ENCODE data around the gene DAP. TPM values are rescaled to one million over a fixed set of nuclear protein-coding genes. Genes with fewer than 3 reads are reported as not detected.

DAP gene
- total and polyA plus RNA-seq, 2 experiments from 2014 or later: 35.7 to 37.6 TPM

DNA sequence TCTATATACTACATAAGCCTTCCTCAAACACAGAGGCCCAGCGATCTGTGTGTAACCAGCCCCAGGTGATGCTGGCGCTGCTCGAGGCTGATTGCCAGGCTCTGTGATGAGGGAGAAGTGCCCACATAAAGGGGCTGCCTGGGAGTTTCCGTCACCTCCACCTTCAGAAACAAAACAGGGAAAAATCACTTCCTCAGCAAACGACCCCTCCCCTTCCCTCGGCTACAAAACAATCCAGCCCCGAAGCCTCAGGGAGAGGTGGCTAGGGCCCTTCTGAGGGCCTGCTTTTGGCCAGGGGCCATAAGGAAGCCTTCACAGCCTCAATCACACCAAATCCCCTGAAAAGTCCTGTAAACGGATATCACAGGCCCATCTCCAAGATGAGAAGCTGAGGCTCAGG lies 51.1 kb downstream of the DAP start:
- H3K4me3 Mint-ChIP-seq: no peak overlapping the region
- Histone ChIP-seq H3K36me3 (ENCODE audit: insufficient read depth) (no peaks in the 10 kb centered on the region), H3K4me3 (no peak overlapping the region), H3F3A (replicated peaks; ENCODE audit: low read depth) (no peaks in the 10 kb centered on the region), H4K20me1 (replicated peaks; ENCODE audit: insufficient read depth) (peaks cover 6% of the 10 kb centered on the region; the same call in 1 of the 2 replicates), H3K4me1 (ENCODE audit: insufficient read depth) (peaks cover 6% of the 10 kb centered on the region; the same call in 1 of the 2 replicates), H2AFZ (no peak overlapping the region), H3K79me2 (replicated peaks; ENCODE audit: insufficient read depth) (no peaks in the 10 kb centered on the region; the same call in 1 of the 2 replicates), H3K27me3 (ENCODE audit: insufficient read depth) (no peaks in the 10 kb centered on the region), H3K27ac (ENCODE audit: low read depth) (no peak overlapping the region), H3K9me2 (ENCODE audit: insufficient read depth) (no peaks in the 10 kb centered on the region; the same call in 1 of the 2 replicates), H3K4me2 (no peak overlapping the region)
- peak; percentile 34 for ATAC-seq
- H3K27me3 Mint-ChIP-seq (ENCODE audit: insufficient read depth, low read depth, poor library complexity): peaks cover 12% of the 10 kb centered on the region
- DNase-seq (ENCODE audit: low spot score): no peak
- no peaks in the 10 kb centered on the region; the same call in 2 of the 3 replicates for H3K9me3 Mint-ChIP-seq
- H3K27ac Mint-ChIP-seq: no peak overlapping the region
- H3K36me3 Mint-ChIP-seq (ENCODE audit: low read depth): peaks cover 3% of the 10 kb centered on the region; the same call in 2 of the 3 replicates
- peaks cover 32% of the 10 kb centered on the region for H3K4me1 Mint-ChIP-seq
- TF ChIP-seq ZNF331 (CRISPR knock-in tag; IDR thresholded peaks at IDR 0.05; ENCODE audit: low read depth): no peak
- no peak for TF ChIP-seq EZH2phosphoT487 (IDR thresholded peaks at IDR 0.05; ENCODE audit: unreplicated experiment)
- no peak for TF ChIP-seq STAT1 (IDR thresholded peaks at IDR 0.05; ENCODE audit: unreplicated experiment)
- no peak for TF ChIP-seq ZNF114 (CRISPR knock-in tag; IDR thresholded peaks at IDR 0.05)
- TF ChIP-seq EZH2 (IDR thresholded peaks at IDR 0.05; ENCODE audit: low read depth, unreplicated experiment): no peak

DNA sequence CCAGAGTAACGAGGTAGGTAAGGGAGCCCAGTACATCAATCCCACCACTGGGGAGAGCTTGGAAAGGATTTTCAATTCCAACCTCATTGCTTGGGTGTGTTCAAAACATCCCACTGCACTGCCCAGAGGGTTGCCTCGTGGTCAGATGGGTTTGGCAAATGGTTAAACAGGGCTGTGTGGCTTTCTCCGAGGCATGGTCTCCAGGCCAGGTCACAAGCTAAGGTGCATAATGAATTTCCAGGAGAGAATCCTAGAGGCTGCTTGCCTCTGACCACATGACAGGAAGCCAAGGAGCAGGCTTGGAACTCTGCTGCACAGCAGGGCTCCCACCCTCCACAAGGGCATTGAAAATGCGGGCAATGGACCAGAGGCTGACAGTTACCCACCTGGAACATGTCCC lies 51.6 kb downstream of the DAP start:
- H3K27ac Mint-ChIP-seq: no peak overlapping the region
- H3K9me3 Mint-ChIP-seq: no peaks in the 10 kb centered on the region; the same call in 2 of the 3 replicates
- Histone ChIP-seq H2AFZ (no peak overlapping the region), H4K20me1 (replicated peaks; ENCODE audit: insufficient read depth) (peaks cover 3% of the 10 kb centered on the region; the same call in 1 of the 2 replicates), H3K9me2 (ENCODE audit: insufficient read depth) (no peaks in the 10 kb centered on the region; the same call in 1 of the 2 replicates), H3K4me2 (no peak overlapping the region), H3F3A (replicated peaks; ENCODE audit: low read depth) (no peaks in the 10 kb centered on the region), H3K27me3 (ENCODE audit: insufficient read depth) (no peaks in the 10 kb centered on the region), H3K4me1 (ENCODE audit: insufficient read depth) (peaks cover 6% of the 10 kb centered on the region), H3K79me2 (replicated peaks; ENCODE audit: insufficient read depth) (no peaks in the 10 kb centered on the region; the same call in 1 of the 2 replicates), H3K4me3 (no peak overlapping the region), H3K27ac (ENCODE audit: low read depth) (no peak overlapping the region), H3K36me3 (ENCODE audit: insufficient read depth) (no peaks in the 10 kb centered on the region)
- peak; percentile 19; the same call in 2 of the 3 replicates for ATAC-seq
- peaks cover 37% of the 10 kb centered on the region for H3K4me1 Mint-ChIP-seq
- DNase-seq (ENCODE audit: low spot score): no peak
- peaks cover 12% of the 10 kb centered on the region for H3K27me3 Mint-ChIP-seq (ENCODE audit: insufficient read depth, low read depth, poor library complexity)
- H3K4me3 Mint-ChIP-seq: no peak overlapping the region
- no peaks in the 10 kb centered on the region for H3K36me3 Mint-ChIP-seq (ENCODE audit: low read depth)
- TF ChIP-seq, protein P1, sequence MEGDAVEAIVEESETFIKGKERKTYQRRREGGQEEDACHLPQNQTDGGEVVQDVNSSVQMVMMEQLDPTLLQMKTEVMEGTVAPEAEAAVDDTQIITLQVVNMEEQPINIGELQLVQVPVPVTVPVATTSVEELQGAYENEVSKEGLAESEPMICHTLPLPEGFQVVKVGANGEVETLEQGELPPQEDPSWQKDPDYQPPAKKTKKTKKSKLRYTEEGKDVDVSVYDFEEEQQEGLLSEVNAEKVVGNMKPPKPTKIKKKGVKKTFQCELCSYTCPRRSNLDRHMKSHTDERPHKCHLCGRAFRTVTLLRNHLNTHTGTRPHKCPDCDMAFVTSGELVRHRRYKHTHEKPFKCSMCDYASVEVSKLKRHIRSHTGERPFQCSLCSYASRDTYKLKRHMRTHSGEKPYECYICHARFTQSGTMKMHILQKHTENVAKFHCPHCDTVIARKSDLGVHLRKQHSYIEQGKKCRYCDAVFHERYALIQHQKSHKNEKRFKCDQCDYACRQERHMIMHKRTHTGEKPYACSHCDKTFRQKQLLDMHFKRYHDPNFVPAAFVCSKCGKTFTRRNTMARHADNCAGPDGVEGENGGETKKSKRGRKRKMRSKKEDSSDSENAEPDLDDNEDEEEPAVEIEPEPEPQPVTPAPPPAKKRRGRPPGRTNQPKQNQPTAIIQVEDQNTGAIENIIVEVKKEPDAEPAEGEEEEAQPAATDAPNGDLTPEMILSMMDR (conservative IDR thresholded peaks at IDR 0.05; ENCODE audit: low read depth in 2 of 2): no peak
- TF ChIP-seq, protein P2, sequence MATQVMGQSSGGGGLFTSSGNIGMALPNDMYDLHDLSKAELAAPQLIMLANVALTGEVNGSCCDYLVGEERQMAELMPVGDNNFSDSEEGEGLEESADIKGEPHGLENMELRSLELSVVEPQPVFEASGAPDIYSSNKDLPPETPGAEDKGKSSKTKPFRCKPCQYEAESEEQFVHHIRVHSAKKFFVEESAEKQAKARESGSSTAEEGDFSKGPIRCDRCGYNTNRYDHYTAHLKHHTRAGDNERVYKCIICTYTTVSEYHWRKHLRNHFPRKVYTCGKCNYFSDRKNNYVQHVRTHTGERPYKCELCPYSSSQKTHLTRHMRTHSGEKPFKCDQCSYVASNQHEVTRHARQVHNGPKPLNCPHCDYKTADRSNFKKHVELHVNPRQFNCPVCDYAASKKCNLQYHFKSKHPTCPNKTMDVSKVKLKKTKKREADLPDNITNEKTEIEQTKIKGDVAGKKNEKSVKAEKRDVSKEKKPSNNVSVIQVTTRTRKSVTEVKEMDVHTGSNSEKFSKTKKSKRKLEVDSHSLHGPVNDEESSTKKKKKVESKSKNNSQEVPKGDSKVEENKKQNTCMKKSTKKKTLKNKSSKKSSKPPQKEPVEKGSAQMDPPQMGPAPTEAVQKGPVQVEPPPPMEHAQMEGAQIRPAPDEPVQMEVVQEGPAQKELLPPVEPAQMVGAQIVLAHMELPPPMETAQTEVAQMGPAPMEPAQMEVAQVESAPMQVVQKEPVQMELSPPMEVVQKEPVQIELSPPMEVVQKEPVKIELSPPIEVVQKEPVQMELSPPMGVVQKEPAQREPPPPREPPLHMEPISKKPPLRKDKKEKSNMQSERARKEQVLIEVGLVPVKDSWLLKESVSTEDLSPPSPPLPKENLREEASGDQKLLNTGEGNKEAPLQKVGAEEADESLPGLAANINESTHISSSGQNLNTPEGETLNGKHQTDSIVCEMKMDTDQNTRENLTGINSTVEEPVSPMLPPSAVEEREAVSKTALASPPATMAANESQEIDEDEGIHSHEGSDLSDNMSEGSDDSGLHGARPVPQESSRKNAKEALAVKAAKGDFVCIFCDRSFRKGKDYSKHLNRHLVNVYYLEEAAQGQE (IDR thresholded peaks at IDR 0.05; ENCODE audit: unreplicated experiment): no peak
- TF ChIP-seq, protein P3, sequence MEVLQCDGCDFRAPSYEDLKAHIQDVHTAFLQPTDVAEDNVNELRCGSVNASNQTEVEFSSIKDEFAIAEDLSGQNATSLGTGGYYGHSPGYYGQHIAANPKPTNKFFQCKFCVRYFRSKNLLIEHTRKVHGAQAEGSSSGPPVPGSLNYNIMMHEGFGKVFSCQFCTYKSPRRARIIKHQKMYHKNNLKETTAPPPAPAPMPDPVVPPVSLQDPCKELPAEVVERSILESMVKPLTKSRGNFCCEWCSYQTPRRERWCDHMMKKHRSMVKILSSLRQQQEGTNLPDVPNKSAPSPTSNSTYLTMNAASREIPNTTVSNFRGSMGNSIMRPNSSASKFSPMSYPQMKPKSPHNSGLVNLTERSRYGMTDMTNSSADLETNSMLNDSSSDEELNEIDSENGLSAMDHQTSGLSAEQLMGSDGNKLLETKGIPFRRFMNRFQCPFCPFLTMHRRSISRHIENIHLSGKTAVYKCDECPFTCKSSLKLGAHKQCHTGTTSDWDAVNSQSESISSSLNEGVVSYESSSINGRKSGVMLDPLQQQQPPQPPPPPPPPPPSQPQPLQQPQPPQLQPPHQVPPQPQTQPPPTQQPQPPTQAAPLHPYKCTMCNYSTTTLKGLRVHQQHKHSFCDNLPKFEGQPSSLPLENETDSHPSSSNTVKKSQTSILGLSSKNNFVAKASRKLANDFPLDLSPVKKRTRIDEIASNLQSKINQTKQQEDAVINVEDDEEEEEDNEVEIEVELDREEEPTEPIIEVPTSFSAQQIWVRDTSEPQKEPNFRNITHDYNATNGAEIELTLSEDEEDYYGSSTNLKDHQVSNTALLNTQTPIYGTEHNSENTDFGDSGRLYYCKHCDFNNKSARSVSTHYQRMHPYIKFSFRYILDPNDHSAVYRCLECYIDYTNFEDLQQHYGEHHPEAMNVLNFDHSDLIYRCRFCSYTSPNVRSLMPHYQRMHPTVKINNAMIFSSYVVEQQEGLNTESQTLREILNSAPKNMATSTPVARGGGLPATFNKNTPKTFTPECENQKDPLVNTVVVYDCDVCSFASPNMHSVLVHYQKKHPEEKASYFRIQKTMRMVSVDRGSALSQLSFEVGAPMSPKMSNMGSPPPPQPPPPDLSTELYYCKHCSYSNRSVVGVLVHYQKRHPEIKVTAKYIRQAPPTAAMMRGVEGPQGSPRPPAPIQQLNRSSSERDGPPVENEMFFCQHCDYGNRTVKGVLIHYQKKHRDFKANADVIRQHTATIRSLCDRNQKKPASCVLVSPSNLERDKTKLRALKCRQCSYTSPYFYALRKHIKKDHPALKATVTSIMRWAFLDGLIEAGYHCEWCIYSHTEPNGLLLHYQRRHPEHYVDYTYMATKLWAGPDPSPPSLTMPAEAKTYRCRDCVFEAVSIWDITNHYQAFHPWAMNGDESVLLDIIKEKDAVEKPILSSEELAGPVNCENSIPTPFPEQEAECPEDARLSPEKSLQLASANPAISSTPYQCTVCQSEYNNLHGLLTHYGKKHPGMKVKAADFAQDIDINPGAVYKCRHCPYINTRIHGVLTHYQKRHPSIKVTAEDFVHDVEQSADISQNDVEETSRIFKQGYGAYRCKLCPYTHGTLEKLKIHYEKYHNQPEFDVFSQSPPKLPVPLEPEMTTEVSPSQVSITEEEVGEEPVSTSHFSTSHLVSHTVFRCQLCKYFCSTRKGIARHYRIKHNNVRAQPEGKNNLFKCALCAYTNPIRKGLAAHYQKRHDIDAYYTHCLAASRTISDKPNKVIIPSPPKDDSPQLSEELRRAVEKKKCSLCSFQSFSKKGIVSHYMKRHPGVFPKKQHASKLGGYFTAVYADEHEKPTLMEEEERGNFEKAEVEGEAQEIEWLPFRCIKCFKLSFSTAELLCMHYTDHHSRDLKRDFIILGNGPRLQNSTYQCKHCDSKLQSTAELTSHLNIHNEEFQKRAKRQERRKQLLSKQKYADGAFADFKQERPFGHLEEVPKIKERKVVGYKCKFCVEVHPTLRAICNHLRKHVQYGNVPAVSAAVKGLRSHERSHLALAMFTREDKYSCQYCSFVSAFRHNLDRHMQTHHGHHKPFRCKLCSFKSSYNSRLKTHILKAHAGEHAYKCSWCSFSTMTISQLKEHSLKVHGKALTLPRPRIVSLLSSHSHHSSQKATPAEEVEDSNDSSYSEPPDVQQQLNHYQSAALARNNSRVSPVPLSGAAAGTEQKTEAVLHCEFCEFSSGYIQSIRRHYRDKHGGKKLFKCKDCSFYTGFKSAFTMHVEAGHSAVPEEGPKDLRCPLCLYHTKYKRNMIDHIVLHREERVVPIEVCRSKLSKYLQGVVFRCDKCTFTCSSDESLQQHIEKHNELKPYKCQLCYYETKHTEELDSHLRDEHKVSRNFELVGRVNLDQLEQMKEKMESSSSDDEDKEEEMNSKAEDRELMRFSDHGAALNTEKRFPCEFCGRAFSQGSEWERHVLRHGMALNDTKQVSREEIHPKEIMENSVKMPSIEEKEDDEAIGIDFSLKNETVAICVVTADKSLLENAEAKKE (CRISPR knock-in tag; IDR thresholded peaks at IDR 0.05): no peak
- TF ChIP-seq NANOG (IDR thresholded peaks at IDR 0.05; ENCODE audit: borderline replicate concordance) (no peak), CREB1 (CRISPR knock-in tag; IDR thresholded peaks at IDR 0.05; ENCODE audit: low read depth) (no peak), ZNF331 (CRISPR knock-in tag; IDR thresholded peaks at IDR 0.05; ENCODE audit: low read depth) (no peak), POLR2AphosphoS5 (IDR thresholded peaks at IDR 0.05; ENCODE audit: low read depth) (no peak)
